ENCODE measurements around the gene METTL9.
"Not testable (repeated sequence)": the region's sequence is repeated elsewhere in the genome, so short reads cannot be mapped to it uniquely, and the experiment has no call there.

METTL9 gene

DNA sequence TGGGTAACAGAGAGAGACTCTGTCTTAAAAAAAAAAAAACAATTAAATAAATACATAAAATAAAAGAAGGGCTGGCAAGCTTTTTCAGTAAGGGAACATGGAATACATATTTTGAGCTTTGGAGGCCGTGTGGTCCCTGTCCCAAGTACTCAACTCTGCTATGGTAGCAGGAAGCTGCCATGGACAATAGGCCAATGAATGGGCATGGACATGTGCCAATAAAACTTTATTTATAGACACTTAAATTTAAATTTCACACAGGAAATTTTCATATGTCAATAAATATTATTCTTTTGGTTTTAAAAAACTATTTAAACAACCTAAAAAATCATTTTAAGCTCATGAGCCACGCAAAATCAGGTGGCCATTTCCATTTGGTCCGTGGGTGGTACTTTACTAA is 68.2 kb downstream of the METTL9 start:
- no peak for DNase-seq

- DNase-seq, result no peak
Measured at GRCh38 chr16:21673469-21673868, 74.1 kb downstream of the METTL9 start.

GRCh38 chr16:21674456-21674855 is 75.1 kb downstream of the METTL9 start:
- not testable (repeated sequence) for DNase-seq

DNA sequence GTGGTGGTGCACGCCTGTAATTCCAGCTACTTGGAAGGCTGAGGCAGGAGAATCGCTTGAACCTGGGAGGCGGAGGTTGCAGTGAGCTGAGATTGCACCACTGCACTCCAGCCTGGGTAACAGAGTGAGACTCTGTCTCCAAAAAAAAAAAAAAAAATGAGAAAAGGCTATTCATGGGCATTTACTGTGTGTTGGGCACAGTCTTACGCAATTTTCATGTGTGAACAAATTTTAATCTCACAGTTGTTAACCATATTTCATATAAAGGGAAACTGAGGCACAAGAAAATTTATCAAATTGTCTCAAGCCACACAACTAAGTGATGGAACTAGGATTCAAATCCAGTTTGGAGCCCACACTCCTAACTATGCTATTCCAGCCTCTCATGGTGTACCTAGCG is 81.3 kb downstream of the METTL9 start:
- DNase-seq, result not testable (repeated sequence)

GRCh38 chr16:21683184-21683583 is 83.8 kb downstream of the METTL9 start:
- DNase-seq, result no peak

DNA sequence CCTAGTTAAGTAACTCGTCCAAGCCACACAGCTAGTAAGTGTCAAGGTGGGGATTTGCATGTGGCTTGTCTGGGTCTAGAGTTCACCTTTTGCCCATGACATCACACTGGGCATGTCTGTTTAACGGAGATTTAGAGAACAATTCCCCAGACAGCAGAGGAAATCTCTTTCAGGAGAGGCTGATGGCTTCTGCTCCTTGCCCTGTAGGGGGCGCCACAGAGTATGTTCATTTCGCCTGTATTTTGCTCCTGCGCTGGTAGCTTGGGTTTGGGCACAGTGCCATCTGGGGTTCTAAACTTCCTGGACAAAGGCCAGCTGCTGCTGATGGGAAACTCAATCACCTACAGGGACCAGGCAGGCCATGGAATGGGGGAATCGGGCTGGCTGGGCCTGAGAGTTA is 84.8 kb downstream of the METTL9 start:
- no peak for DNase-seq

- no peak for DNase-seq
Measured at GRCh38 chr16:21685034-21685455, 85.7 kb downstream of the METTL9 start.

DNA sequence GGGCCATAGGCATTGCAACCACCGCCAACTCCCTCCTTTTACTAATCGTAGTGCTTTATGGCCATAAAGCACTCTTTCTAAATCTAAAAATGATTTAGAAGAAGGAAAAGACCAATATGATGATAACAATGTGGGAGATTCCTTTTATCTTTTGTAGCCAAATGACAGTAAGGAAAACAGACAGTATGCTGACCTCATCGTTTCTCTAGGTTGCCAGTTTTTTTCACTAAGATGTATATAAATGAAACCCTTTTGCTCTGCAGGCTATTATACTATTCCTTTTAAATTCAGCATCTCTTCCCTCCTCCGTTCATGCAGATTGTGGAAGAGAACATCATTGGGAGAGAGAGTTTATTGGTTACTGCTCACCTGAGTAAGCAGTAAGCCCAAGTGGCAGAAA is 89.7 kb downstream of the METTL9 start:
- DNase-seq, result no peak

DNA sequence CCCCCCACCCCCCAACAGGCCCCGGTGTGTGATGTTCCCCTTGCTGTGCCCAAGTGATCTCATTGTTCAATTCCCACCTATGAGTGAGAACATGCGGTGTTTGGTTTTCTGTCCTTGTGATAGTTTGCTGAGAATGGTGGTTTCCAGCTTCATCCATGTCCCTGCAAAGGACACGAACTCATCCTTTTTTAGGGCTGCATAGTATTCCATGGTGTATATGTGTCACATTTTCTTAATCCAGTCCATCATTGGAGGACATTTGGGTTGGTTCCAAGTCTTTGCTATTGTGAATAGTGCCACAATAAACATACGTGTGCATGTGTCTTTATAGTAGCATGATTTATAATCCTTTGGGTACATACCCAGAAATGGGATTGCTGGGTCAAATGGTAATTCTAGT is 91.6 kb downstream of the METTL9 start:
- not testable (repeated sequence) for DNase-seq

DNA sequence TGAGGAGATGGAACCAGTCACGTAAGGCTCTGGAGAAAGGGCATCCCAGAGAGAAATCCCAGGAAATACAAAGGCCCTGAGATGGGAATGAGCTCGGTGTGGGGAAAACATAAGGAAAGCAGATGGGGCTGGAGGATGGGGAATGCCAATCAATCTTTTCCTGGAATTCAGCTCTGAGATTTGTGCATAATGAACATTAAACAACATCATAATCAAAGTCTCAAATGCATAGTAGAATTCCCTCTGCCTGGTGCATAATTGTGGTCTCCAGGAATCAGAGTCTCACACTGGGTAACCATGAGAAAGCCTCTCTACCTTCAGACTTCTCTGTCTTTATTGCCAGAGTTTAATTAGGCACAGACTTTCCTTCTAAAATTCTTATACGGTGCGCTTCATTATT is 95.2 kb downstream of the METTL9 start:
- no peak for DNase-seq

- no peak for DNase-seq
Measured at GRCh38 chr16:21697032-21697431, 97.7 kb downstream of the METTL9 start.

GRCh38 chr16:21698169-21699032 is 99.0 kb downstream of the METTL9 start:
- no peak for DNase-seq

- DNase-seq, result no peak
Measured at GRCh38 chr16:21701271-21701670, 101.9 kb downstream of the METTL9 start.

DNA sequence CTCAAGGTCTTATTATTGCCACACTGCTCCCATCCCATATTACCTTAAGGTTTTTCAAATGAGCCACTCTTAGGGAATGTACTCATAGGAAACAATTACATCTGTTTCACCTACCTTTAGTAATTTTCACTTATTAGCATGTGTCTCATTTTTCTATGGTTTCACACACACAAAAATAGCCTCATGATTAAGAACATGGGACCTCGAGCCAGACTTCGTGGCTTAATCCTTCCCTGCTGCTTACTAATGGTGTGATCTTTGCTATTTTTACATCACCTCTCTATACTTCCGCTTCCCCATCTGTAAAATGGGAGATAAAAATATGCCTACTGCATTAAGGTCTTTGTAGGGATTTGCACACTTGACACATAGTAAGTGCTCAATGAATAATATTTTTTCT is 102.9 kb downstream of the METTL9 start:
- DNase-seq, result no peak

GRCh38 chr16:21703156-21703555 is 103.8 kb downstream of the METTL9 start:
- no peak for DNase-seq

DNA sequence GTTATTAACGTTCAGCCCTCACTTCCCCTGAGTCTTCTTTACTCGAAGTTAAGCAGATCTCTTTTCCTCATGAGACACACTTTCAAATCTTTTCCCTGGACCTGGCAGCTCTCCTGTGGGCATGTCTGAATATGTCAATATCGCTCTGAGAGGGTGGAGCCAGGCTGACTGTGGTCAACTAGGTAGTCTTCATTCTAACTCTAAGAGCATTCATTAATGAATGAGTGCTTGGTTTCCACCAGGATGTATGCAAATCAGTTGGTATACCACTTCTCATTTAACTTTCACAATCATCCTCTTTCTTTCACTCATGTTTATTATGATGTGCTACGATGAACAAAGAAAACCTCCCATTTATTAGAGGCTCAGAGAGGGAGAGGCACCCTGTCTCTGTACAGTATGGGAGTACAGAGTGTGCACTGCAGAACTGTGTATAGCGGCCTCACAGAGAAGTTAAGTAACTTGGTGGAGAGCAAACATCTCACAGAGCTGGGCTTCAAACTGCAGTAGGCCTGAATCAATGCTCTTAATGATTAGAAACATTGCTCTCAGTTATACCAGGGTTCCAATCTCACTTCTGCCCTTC is 104.3 kb downstream of the METTL9 start:
- DNase-seq, result no peak

DNA sequence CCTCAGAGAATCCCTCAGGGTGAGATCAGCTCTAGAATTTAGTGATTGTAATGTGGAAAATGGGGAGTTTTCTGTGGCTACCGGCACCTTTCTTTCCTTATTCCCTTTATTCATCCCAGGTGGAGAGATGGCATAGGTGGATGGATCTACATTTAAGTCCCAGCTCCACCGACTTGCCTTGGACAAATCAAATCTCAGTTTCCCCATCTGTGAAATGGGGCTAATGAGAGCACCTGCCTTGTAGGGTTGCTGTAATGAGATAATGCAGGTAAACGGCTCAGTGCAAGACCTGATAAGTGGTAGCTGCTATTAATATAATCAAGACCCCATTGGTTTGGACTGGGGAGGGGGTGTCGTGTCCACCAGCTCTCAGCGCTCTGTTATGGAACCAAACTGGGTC is 104.9 kb downstream of the METTL9 start:
- DNase-seq, result no peak

- no peak for DNase-seq
Measured at GRCh38 chr16:21704733-21705132, 105.4 kb downstream of the METTL9 start.

Data from HCEC 1CT (cell line).